ENCODE results near the gene CASP2. TPM values are rescaled to one million over a fixed set of nuclear protein-coding genes. Genes with fewer than 3 reads are reported as not detected.

CASP2 gene
- total RNA-seq, 1 experiment from 2014 or later: 64.1 TPM

- Histone ChIP-seq H3K9me2 (ENCODE audit: insufficient read depth) (no peaks in the 10 kb centered on the region), H4K20me1 (ENCODE audit: insufficient read depth) (no peaks in the 10 kb centered on the region), H3K9ac (ENCODE audit: low read length) (no peak overlapping the region), H3K27me3 (ENCODE audit: insufficient read depth, low read length) (no peaks in the 10 kb centered on the region), H3K4me3 (replicated peaks in 1 of 2; ENCODE audit: low read depth in 1 of 2, low read length in 2 of 2) (no peak overlapping the region), H2AFZ (ENCODE audit: low read depth, low read length, poor library complexity, severe bottlenecking) (no peak overlapping the region), H3K36me3 (ENCODE audit: control insufficient read depth in 1 of 2, insufficient read depth in 2 of 2, low read length in 2 of 2) (no peaks in the 10 kb centered on the region), H3K79me2 (ENCODE audit: insufficient read depth, low read length) (no peaks in the 10 kb centered on the region), H3K27ac (ENCODE audit: low read depth, low read length) (no peak overlapping the region), H3K4me1 (ENCODE audit: control insufficient read depth in 1 of 2, insufficient read depth in 2 of 2, low read length in 2 of 2) (no peaks in the 10 kb centered on the region), H3K9me3 (ENCODE audit: control insufficient read depth in 1 of 2, insufficient read depth in 1 of 2, low read depth in 1 of 2, low read length in 2 of 2) (no peaks in the 10 kb centered on the region), H3K4me2 (ENCODE audit: low read length) (no peak overlapping the region)
- no peak for DNase-seq (ENCODE audit: low read depth, low spot score)
- POLR2A ChIA-PET: no interaction called here
- TF ChIP-seq REST (IDR thresholded peaks at IDR 0.05; ENCODE audit: low read depth): no peak
- no peak for TF ChIP-seq TCF7L2 (IDR thresholded peaks at IDR 0.05; ENCODE audit: borderline replicate concordance, extremely low read depth, insufficient read depth, insufficient read length)
- TF ChIP-seq CTCF (IDR thresholded peaks at IDR 0.05 in 2 of 3, conservative IDR thresholded peaks at IDR 0.05 in 1 of 3; ENCODE audit: borderline replicate concordance in 1 of 3, insufficient read depth in 1 of 3, low read depth in 2 of 3, low read length in 2 of 3): no peak
- no peak for TF ChIP-seq CEBPB (IDR thresholded peaks at IDR 0.05; ENCODE audit: low read depth)
- no peak for TF ChIP-seq ELF1 (IDR thresholded peaks at IDR 0.05; ENCODE audit: borderline replicate concordance, low read depth)
- TF ChIP-seq YY1 (IDR thresholded peaks at IDR 0.05; ENCODE audit: extremely low read depth, insufficient replicate concordance, low read depth, low read length): no peak
- TF ChIP-seq POLR2A (IDR thresholded peaks at IDR 0.05; ENCODE audit: borderline replicate concordance, extremely low read depth, insufficient read depth, insufficient read length): no peak
- no peak for TF ChIP-seq EZH2 (IDR thresholded peaks at IDR 0.05)
- TF ChIP-seq MAX (IDR thresholded peaks at IDR 0.05): no peak
- TF ChIP-seq EGR1 (IDR thresholded peaks at IDR 0.05; ENCODE audit: low read depth): no peak
- no peak for TF ChIP-seq FOSL1 (IDR thresholded peaks at IDR 0.05; ENCODE audit: low read depth)
- no peak for TF ChIP-seq RAD21 (IDR thresholded peaks at IDR 0.05; ENCODE audit: low read depth)
- TF ChIP-seq ZBTB33 (IDR thresholded peaks at IDR 0.05; ENCODE audit: extremely low read depth, insufficient replicate concordance, low read length): no peak
- TF ChIP-seq SRF (IDR thresholded peaks at IDR 0.05; ENCODE audit: low read depth): no peak
- intact Hi-C loops (cut with micrococcal nuclease): no loop called here
- BruUV-seq (replicated peaks): no TSS peak
- RAD21 ChIA-PET (ENCODE audit: low non-redundant PET in 1 of 2, low total read pairs in 2 of 2, uncharacterized antibody in 2 of 2, unreplicated experiment in 2 of 2): no interaction called here
- no peak for ATAC-seq
- CTCF ChIA-PET: interaction anchor here (1.0 kb wide), 1 partner anchor 26 kb away, joined by 3 read pairs; no protein-coding TSS in a partner anchor
These were observed 37.1 kb downstream of the CASP2 start for GRCh38 chr7:143325240-143325639.

Data from HCT116 (cell line).